ENCODE measurements around the gene HNF1A.

The HNF1A gene

GRCh38 chr12:120988658-120989057, 10.3 kb downstream of the HNF1A start:
- DNase-seq (ENCODE audit: low read depth in 2 of 2) = no peak

- no peak for DNase-seq (ENCODE audit: low read depth in 2 of 2)
Observed at GRCh38 chr12:120989687-120990086, 11.3 kb downstream of the HNF1A start.

DNA sequence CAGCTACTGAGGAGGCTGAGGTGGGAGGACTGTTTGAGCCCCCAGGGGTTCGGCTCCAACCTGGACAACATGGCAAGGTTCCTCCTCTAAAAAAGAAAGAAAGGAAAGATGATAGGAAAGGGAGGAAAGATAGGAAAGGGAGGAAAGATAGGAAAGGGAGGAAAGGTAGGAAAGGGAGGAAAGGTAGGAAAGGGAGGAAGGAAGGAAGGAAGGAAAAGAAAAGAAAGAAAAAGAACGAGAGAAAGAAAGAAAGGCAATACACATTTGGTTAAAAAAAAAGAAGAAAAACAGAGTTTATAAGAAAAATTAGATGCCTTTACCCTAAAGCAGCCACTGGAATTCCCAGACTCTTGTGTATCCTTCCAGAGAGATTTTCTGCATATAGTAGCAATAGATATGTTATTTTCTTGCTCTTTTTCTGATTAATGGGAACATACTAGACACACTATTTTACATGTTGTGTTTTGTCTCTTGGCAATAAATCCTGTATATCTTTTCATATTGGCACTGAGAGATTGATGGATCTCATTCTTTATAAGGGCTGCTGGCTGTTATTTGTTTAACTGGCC, 12.2 kb downstream of the HNF1A start:
- DNase-seq (ENCODE audit: low read depth in 2 of 2) = no peak

GRCh38 chr12:120991965-120992364, 13.6 kb downstream of the HNF1A start:
- DNase-seq (ENCODE audit: low read depth in 2 of 2) = no peak

GRCh38 chr12:120992989-120993388, 14.6 kb downstream of the HNF1A start:
- DNase-seq (ENCODE audit: low read depth in 2 of 2) = no peak

DNA sequence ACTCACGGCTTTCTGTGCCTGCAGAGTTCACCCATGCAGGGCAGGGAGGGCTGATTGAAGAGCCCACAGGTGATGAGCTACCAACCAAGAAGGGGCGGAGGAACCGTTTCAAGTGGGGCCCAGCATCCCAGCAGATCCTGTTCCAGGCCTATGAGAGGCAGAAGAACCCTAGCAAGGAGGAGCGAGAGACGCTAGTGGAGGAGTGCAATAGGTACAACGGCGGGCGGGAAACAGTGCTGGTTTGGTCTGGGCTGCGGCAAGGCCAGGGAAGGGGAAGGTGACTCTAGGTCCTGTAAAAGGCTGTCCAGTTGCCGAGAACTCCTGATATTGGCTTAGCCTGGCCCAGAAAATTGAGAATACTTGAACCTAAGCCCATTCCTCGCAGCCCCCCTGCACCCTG, 15.2 kb downstream of the HNF1A start:
- no peak for DNase-seq (ENCODE audit: low read depth in 2 of 2)

DNA sequence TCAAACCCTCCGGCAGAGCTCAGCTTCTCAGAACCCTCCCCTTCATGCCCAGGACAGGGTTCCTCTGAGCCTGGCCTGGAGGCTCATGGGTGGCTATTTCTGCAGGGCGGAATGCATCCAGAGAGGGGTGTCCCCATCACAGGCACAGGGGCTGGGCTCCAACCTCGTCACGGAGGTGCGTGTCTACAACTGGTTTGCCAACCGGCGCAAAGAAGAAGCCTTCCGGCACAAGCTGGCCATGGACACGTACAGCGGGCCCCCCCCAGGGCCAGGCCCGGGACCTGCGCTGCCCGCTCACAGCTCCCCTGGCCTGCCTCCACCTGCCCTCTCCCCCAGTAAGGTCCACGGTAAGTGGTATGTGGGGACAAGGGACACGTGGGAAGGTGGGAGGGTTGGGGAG, 15.7 kb downstream of the HNF1A start:
- DNase-seq (ENCODE audit: low read depth in 2 of 2) = no peak

- DNase-seq (ENCODE audit: low read depth in 2 of 2) = no peak
Observed at GRCh38 chr12:120994589-120995337, 16.4 kb downstream of the HNF1A start.

GRCh38 chr12:120996133-120996746, 17.9 kb downstream of the HNF1A start:
- no peak for DNase-seq (ENCODE audit: low read depth in 2 of 2)

DNA sequence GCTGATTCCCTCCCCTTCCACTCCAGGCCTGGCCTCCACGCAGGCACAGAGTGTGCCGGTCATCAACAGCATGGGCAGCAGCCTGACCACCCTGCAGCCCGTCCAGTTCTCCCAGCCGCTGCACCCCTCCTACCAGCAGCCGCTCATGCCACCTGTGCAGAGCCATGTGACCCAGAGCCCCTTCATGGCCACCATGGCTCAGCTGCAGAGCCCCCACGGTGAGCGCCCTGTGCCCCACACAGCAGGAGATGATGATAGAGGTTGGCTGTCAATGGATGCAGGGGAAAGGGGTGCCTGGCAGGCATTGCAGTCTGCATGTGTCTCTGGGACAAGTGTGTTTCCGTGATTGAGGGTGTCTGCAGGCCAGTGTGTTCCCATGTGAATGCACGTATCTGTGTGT, 19.1 kb downstream of the HNF1A start:
- no peak for DNase-seq (ENCODE audit: low read depth in 2 of 2)

GRCh38 chr12:120998435-120998834, 20.1 kb downstream of the HNF1A start:
- DNase-seq (ENCODE audit: low read depth in 2 of 2) = no peak

DNA sequence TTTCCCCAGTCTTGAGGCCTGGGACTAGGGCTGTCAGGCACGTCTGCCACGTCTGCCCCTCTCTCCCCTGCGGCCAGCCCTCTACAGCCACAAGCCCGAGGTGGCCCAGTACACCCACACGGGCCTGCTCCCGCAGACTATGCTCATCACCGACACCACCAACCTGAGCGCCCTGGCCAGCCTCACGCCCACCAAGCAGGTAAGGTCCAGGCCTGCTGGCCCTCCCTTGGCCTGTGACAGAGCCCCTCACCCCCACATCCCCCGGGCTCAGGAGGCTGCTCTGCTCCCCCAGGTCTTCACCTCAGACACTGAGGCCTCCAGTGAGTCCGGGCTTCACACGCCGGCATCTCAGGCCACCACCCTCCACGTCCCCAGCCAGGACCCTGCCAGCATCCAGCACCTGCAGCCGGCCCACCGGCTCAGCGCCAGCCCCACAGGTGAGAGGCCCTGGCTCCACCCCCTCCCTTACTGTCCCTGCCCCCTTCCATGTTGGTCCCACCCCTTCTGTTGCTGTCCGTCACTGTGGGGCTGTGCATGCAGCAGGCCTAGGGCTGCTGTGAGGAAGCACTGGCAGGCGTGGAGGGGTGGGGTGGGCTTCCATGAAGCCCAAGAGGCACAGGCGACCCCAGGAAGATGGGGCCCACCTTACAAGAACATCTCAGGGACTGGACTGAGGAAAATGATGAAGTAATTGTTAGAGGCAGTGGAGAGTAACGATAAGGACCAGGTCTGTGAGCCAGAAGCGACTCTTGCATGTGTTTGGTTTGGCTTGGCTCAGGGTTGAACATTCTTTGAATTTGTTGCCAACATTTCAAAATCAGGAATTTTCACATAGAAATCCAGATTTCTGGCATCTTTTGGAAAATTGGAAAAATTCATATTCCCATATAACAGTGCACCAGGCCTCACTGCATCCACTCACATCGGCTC, 21.1 kb downstream of the HNF1A start:
- DNase-seq (ENCODE audit: low read depth in 2 of 2) = no peak

DNA sequence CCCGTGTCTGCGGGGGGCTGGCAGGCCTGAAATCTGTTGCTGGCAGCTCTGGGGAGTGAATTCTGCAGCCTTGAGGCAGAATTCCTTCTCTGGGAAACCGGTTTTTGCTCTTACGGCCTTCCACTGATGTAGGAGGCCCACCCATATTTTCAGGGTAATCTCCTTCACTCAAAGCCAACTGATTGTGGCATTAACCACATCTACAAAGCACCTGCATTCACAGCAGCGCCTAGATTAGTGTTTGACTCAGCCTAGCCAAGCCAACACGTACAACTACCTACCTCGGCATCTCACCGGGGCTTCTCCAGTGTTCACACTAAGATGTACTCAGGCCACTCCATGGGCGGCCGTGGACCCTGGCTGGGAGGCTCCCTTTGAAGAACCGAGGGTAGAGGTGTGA, 22.2 kb downstream of the HNF1A start:
- no peak for DNase-seq (ENCODE audit: low read depth in 2 of 2)

- DNase-seq (ENCODE audit: low read depth in 2 of 2) = no peak
Observed at GRCh38 chr12:121001060-121001459, 22.7 kb downstream of the HNF1A start.

DNA sequence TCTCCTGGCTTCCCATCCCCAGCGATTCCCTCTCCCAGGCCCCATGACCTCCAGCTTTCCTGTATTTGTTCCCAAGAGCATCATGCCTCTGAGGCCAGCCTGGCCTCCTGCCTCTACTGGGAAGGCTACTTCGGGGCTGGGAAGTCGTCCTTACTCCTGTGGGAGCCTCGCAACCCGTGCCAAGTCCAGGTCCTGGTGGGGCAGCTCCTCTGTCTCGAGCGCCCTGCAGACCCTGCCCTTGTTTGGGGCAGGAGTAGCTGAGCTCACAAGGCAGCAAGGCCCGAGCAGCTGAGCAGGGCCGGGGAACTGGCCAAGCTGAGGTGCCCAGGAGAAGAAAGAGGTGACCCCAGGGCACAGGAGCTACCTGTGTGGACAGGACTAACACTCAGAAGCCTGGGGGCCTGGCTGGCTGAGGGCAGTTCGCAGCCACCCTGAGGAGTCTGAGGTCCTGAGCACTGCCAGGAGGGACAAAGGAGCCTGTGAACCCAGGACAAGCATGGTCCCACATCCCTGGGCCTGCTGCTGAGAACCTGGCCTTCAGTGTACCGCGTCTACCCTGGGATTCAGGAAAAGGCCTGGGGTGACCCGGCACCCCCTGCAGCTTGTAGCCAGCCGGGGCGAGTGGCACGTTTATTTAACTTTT, 23.6 kb downstream of the HNF1A start:
- DNase-seq (ENCODE audit: low read depth in 2 of 2) = no peak

DNA sequence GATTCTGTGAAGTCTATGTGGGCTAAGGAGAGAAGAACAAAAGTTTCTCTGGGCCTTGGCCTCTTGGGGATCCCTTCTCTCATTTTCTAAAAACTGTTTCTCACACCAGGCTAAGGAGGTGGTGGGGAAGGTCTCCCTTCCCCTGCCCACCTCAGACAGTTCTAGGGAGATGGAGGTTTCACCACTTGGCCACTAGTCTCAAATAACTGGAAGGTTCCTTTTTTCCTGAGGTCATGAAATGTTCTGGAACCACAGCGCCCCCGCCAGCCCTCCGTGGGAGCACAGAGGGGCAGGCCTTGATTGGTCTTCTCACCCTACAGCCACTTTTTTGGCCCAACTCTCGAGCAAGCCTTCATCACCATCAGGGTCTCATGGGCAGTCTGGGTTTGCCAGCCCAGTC, 25.3 kb downstream of the HNF1A start:
- DNase-seq (ENCODE audit: low read depth in 2 of 2) = no peak

GRCh38 chr12:121004253-121004815, 26.0 kb downstream of the HNF1A start:
- no peak for DNase-seq (ENCODE audit: low read depth in 2 of 2)

- peak; percentile 23 to 32 for DNase-seq (ENCODE audit: low read depth in 2 of 2)
Observed at GRCh38 chr12:121005346-121005815, 27.0 kb downstream of the HNF1A start.

DNA sequence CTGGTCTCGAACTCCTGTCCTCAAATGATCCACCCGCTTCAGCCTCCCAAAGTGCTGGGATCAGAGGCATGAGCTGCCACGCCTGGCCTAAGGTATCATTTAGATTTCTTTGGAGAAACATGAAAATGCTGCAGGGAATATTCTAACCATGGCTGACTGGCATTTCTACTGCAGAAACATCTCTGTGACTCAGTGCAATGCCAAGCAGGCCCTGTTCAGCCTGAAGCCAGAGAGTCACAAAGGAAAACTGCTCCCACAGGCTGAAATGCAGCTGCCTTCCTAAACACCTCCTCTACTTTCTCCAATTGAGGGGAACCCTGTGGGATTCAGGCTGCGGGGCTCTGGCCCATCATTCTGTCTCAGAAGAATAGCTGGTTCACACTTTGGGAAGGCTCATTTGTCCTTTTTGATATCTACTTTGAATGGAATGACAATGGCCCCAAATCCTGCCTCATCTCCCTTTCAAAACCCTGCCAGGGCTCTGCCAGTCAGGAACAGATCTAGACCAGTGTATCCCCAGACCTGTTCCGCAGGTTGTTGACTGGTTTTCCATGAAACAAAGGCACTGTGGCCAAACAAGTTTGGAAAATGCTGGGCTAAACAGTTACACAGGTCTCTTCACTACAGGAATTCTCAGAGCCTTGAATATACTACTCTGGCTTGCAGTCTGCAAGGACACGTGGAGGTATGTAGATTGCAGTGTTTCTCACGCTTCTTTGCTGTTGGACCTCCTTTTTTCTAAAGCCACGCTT, 30.2 kb downstream of the HNF1A start:
- no peak for DNase-seq (ENCODE audit: low read depth in 2 of 2)

DNA sequence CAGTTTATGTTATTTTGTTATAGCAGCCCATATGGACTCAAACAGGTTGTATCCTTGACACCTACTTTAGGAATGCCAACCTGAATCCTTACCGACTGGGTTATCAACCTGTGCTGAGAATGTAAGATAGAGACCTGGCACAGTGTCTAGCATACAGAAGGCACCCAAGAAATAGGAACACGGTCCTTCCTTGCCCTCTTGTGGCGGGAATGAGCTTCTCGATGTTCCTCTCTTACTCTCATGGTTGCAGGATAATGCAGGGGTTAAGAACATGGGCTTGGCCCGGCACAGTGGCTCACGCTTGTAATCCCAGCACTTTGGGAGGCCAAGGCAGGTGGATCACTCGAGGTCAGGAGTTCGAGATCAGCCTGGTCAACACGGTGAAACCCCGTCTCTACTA, 31.4 kb downstream of the HNF1A start:
- no peak for DNase-seq (ENCODE audit: low read depth in 2 of 2)

DNA sequence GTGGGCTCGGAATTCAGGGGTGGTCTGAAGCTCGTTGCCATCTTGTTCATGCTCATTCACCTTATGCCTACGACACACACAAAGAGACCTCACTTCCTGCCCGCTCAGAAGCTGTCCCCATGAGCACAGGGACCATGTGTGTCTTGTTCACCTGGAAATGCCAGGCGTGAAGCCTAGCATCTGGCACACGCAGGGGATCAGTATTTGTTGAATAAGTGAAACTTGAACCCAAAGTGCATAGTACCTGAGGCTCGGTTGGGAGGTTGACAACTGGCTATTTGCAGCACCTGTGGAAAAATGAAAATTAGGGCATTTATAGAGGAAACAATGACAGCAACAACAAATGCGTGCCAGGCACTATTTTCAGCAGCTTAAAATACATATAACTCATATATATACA, 32.5 kb downstream of the HNF1A start:
- DNase-seq (ENCODE audit: low read depth in 2 of 2) = no peak

Measured in stimulated activated CD8-positive, alpha-beta memory T cell treated with anti-CD3 and anti-CD28 coated beads, Interleukin-2, amount 100 ng/mL, for 48 hours (primary cell).